NCI-H1930 (cell line): ENCODE data around the gene RABGAP1L.
"Not testable (repeated sequence)": the region's sequence is repeated elsewhere in the genome, so short reads cannot be mapped to it uniquely, and the experiment has no call there.

Source experiments
- DNase-seq, 2 experiments: peaks; one replicate each; lab custom pipeline; 2025; lab: John Stamatoyannopoulos, UW

RABGAP1L gene

GRCh38 chr1:175035865-175036264 is 876.5 kb downstream of the RABGAP1L start:
- no peak for DNase-seq

- DNase-seq: no peak
Observed at GRCh38 chr1:175036476-175036875, 877.2 kb downstream of the RABGAP1L start.

- DNase-seq: no peak
Observed at GRCh38 chr1:175037416-175037815, 878.1 kb downstream of the RABGAP1L start.

GRCh38 chr1:175040324-175040879 is 881.1 kb downstream of the RABGAP1L start:
- no peak for DNase-seq

GRCh38 chr1:175042650-175043049 is 883.3 kb downstream of the RABGAP1L start:
- no peak for DNase-seq

- no peak for DNase-seq
Observed at GRCh38 chr1:175043824-175044223, 884.5 kb downstream of the RABGAP1L start.

GRCh38 chr1:175044591-175044990 is 885.3 kb downstream of the RABGAP1L start:
- DNase-seq: not testable (repeated sequence)
